Fibroblast of villous mesenchyme (primary cell): ENCODE measurements around the gene TNP1. TPM values are rescaled to one million over a fixed set of nuclear protein-coding genes. Genes with fewer than 3 reads are reported as not detected.

Experiments used
- DNase-seq: peaks from one replicate; pipeline ENCODE4 v3.0.0-alpha.2; 2010; ENCODE audit warnings: low read depth
- H3K4me3 ChIP-seq: 2 replicates; pipeline ENCODE4 v1.5.1; 2011; ENCODE audit warnings: low read depth, mild to moderate bottlenecking, low read length
- total RNA-seq: library from RNA; depleted of rRNA; stranded (reverse); fragments of >200 nt; gene quantifications from 2 replicates; pipeline ENCODE4 v1.2.3, GENCODE V29; 2012
- TF ChIP-seq, protein P1 (sequence below): IDR thresholded peaks from 2 replicates; pipeline ENCODE4 v1.5.1; 2012; ENCODE audit warnings: low read depth, mild to moderate bottlenecking, low read length; ENCODE audit not compliant: insufficient read depth

TNP1 gene, protein sequence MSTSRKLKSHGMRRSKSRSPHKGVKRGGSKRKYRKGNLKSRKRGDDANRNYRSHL
- not detected in 2 replicates for total RNA-seq

DNA sequence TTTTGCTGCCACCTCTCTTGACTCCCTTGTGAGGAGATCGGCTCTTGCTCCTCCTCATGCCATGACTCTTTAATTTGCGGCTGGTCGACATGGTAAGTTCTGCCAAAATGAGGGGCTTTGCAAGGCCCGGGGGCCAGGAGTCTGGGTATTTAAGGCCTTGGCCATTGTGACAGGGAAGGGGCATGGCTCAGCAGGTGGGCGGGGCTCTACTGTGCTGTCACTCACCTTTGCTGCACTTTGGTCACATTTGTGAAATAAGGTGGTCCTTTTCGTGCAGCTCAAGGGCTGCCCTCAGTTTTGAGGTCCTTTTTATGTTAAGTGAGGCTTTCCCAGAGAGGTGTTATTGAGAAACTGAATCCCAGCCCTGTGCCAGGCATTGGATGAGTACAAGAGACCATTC, at the start of gene TNP1:
Gene TNP1 (minus strand): TSS at position 121 of the 400 bp plus-strand sequence. CDS start 30 bp downstream, at position 91.
- DNase-seq, result no peak
- H3K4me3 ChIP-seq, result no peak within 1 kb of the TSS
- TF ChIP-seq, protein P1, sequence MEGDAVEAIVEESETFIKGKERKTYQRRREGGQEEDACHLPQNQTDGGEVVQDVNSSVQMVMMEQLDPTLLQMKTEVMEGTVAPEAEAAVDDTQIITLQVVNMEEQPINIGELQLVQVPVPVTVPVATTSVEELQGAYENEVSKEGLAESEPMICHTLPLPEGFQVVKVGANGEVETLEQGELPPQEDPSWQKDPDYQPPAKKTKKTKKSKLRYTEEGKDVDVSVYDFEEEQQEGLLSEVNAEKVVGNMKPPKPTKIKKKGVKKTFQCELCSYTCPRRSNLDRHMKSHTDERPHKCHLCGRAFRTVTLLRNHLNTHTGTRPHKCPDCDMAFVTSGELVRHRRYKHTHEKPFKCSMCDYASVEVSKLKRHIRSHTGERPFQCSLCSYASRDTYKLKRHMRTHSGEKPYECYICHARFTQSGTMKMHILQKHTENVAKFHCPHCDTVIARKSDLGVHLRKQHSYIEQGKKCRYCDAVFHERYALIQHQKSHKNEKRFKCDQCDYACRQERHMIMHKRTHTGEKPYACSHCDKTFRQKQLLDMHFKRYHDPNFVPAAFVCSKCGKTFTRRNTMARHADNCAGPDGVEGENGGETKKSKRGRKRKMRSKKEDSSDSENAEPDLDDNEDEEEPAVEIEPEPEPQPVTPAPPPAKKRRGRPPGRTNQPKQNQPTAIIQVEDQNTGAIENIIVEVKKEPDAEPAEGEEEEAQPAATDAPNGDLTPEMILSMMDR, result no peak

DNA sequence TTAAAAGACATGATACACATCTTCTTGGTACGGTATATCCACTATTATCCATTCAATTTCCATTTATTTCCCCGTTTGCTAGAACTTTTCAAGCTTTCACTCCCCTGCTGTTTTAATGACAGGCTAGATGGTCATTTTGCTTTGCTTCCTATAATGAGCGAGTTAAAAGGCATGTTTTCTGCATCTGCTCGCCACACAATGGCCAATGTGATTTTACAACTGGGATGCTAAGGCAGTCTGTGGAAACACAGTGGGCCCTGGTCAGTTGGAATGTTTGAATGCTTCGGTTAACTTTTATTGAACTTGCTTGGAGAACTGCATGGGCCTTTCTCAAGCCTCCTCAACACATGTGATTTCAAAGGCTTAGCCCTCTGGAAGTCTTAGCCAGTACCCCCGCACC, 48.4 kb upstream of the TNP1 start:
- H3K4me3 ChIP-seq, result no peak overlapping the region
- TF ChIP-seq, protein P1, result no peak
- no peak for DNase-seq

DNA sequence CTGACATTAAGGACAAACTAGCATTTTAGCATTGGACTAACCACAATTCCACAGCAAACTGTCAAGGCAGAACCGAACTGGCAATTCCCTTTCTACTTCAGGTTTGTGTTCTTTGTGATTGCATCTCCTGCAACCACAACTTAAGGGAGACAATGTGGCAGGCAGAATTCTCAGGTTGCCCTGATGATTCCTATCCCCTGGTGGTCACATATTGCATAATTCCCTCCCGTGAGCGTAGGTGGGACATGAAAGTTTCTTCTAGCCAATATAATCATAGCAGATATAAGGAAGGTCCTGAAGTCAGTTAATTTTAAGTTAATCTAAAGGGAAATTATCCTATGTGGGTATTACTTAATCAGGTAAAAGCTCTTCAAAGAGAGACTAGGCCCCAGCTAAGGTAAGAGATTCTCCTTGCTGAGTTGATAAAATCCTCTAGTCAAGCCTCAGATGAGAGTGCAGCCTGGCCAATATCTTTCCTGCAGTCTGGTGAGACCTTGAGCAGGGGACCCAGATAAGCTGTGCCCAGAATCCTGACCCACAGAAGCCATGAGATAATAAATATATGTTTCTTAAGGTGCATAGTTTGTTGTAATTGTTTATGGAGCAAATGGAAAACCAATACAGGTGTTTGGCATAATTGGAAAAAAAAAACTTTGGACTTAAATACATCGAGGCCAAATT, 45.9 kb upstream of the TNP1 start:
- H3K4me3 ChIP-seq, result no peak overlapping the region
- TF ChIP-seq, protein P1, result no peak
- no peak for DNase-seq

DNA sequence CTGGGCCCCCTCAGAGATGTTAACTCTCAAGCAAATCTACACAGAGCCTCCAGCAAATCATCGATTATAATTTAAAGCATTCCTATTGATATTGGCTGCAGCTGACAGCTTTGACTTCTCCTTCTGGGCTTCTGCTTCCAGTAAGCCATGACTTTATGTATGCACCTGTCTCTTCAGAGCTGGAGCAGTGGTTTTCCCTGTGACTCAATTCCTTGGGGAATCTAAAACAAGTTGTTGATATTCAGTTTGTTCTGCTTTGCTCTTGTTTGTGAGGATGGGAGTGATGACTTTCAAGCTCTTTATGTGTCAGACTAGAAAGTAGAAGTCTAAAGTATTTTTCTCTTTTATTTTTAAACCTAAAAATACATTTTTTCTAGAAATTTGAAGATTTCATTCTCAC, 45.1 kb upstream of the TNP1 start:
- no peak overlapping the region for H3K4me3 ChIP-seq
- no peak for DNase-seq
- TF ChIP-seq, protein P1, result no peak

DNA sequence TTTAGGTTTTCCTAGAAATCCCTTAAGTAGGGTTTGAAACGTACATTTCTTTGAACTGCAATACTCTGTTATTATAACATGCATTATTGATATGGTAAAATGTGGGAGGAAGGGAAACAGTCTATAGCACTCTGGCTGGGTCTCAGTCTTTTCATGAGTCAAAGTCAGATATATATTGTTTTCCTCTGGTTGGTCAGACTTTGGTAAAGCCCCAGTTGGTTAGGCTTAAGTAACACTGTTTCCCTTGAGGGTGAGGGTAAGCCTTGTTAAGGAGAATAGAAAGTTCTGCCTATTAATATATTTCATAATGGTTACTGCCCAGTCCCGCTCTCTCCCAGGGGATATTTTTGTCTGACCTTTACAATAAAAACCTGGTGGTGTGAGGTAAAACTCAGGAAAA, 44.7 kb upstream of the TNP1 start:
- H3K4me3 ChIP-seq, result no peak overlapping the region
- DNase-seq, result no peak
- TF ChIP-seq, protein P1, result no peak

DNA sequence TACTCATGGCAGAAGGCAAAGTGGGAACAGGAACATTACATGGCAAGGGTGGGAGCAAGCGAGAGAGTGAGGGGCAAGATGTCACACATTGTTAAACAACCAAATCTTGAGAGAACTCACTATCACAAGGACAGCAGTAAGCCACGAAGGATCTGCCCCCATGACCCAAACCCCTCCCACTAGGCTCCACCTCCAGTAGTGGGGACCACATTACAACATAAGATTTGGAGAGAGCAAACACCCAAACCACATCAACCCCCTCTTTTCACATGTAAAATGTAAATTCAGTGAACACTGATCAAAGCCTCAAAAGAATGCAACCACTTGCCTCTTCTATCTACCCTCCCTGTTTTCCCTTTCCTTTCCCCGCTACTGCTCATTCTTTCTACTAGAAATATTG, 43.6 kb upstream of the TNP1 start:
- TF ChIP-seq, protein P1, result no peak
- no peak for DNase-seq

DNA sequence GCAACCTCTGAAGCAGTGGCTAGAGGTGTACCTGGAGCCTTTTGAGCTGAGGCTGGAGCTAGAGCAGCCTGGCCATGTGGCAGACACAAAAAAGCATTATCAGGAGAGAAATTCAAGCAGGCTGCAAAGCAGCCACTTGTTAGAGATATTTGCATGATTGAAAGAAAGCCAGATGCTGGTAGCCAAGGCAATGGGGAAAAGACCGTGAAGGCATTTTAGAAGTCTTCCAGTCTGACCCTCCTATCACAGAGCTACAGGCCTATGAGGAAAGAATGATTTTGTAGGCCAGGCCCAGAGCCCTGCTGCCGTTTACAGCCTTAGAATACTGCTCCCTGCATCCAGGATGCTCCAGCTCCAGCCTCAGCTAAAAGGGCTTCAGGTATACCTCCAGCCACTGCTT, 41.4 kb upstream of the TNP1 start:
- no peak overlapping the region for H3K4me3 ChIP-seq
- no peak for DNase-seq
- TF ChIP-seq, protein P1, result no peak

More for the DNA sequence above, 43.6 kb upstream of the TNP1 start:
- no peak overlapping the region for H3K4me3 ChIP-seq
